GM06990 (cell line): Measurements from ENCODE around the gene STXBP4.

Experiments used
- DNase-seq: peaks from one replicate; pipeline ENCODE4 v3.0.0-alpha.2; 2011; ENCODE audit not compliant: insufficient read length; ENCODE audit errors: extremely low read depth
- H3K27me3 ChIP-seq: replicated peaks from 2 replicates; pipeline ENCODE4 v1.6.0; 2011; ENCODE audit warnings: low read length; ENCODE audit not compliant: control insufficient read depth, insufficient read depth
- H3K36me3 ChIP-seq: 2 replicates; pipeline ENCODE4 v1.5.1; 2011; ENCODE audit warnings: low read length; ENCODE audit not compliant: control insufficient read depth, insufficient read depth
- H3K4me3 ChIP-seq: replicated peaks from 2 replicates; pipeline ENCODE4 v1.5.1; 2011; ENCODE audit warnings: low read depth, mild to moderate bottlenecking, control low read depth, low read length
- TF ChIP-seq, protein P1 (sequence below): IDR thresholded peaks from 2 replicates; pipeline ENCODE4 v1.5.1; 2011; ENCODE audit warnings: low read length, control low read depth, mild to moderate bottlenecking, inconsistent platforms; ENCODE audit not compliant: insufficient read depth, poor library complexity, severe bottlenecking

The STXBP4 gene

GRCh38 chr17:54951286-54951685 is 17.3 kb upstream of the STXBP4 start:
- no peaks in the 10 kb centered on the region for H3K27me3 ChIP-seq
- DNase-seq, result no peak
- H3K4me3 ChIP-seq, result no peak overlapping the region
- TF ChIP-seq, protein P1, sequence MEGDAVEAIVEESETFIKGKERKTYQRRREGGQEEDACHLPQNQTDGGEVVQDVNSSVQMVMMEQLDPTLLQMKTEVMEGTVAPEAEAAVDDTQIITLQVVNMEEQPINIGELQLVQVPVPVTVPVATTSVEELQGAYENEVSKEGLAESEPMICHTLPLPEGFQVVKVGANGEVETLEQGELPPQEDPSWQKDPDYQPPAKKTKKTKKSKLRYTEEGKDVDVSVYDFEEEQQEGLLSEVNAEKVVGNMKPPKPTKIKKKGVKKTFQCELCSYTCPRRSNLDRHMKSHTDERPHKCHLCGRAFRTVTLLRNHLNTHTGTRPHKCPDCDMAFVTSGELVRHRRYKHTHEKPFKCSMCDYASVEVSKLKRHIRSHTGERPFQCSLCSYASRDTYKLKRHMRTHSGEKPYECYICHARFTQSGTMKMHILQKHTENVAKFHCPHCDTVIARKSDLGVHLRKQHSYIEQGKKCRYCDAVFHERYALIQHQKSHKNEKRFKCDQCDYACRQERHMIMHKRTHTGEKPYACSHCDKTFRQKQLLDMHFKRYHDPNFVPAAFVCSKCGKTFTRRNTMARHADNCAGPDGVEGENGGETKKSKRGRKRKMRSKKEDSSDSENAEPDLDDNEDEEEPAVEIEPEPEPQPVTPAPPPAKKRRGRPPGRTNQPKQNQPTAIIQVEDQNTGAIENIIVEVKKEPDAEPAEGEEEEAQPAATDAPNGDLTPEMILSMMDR, result no peak
- H3K36me3 ChIP-seq, result no peaks in the 10 kb centered on the region; the same call in 1 of the 2 replicates

GRCh38 chr17:54956791-54957190 is 11.8 kb upstream of the STXBP4 start:
- peaks cover 3% of the 10 kb centered on the region for H3K36me3 ChIP-seq
- TF ChIP-seq, protein P1, result no peak
- no peak overlapping the region for H3K4me3 ChIP-seq
- no peaks in the 10 kb centered on the region for H3K27me3 ChIP-seq
- DNase-seq, result no peak

- TF ChIP-seq, protein P1, result peak; percentile 74
- H3K36me3 ChIP-seq, result no peaks in the 10 kb centered on the region; the same call in 1 of the 2 replicates
- DNase-seq, result no peak
- H3K4me3 ChIP-seq, result peak overlapping the region; percentile 97
- no peaks in the 10 kb centered on the region for H3K27me3 ChIP-seq
These were observed 824 bp upstream of the STXBP4 start for GRCh38 chr17:54967621-54968261.

GRCh38 chr17:54968988-54969332 is 395 bp downstream of the STXBP4 start:
- DNase-seq, result no peak

GRCh38 chr17:54969658-54970572 is 1.4 kb downstream of the STXBP4 start:
- Histone ChIP-seq H3K36me3 (no peaks in the 10 kb centered on the region; the same call in 1 of the 2 replicates), H3K27me3 (no peaks in the 10 kb centered on the region), H3K4me3 (peak overlapping the region; percentile 97)
- DNase-seq, result no peak
- TF ChIP-seq, protein P1, result no peak

More at GRCh38 chr17:54968988-54969332, 395 bp downstream of the STXBP4 start:
- Histone ChIP-seq H3K27me3 (no peaks in the 10 kb centered on the region), H3K4me3 (peak overlapping the region; percentile 97), H3K36me3 (no peaks in the 10 kb centered on the region; the same call in 1 of the 2 replicates)
- TF ChIP-seq, protein P1, result no peak
